HG03571 (cell line): ENCODE data around the gene GPR155.

Experiments
- ATAC-seq: cut with Tn5 transposase; IDR thresholded peaks from one replicate; pipeline ENCODE4 v1.9.1; 2021; ENCODE audit not compliant: unreplicated experiment

GPR155 gene

DNA sequence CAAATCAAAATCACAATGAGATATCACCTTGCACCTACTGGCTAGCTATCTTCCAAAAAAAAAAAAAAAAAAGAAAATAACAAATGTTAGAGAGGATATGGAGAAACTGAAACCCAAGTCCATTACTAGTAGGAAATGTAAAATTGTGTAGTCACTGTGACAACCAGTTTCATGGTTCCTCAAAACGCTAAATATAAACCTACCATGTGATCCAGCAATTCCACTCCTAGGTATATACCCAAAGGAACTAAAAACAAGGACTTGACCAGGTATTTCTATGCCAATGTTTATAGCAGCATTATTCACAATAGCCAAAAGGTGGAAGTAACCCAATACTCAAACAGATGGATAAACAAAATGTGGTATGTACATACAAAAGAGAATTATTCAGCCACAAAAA lies 103.0 kb downstream of the GPR155 start:
- ATAC-seq = no peak
